Activated T-helper 9 cell treated with anti-CD3 and anti-CD28 coated beads, Interleukin-2, amount 50 U/mL, for 16 hours (primary cell): ENCODE data around the gene GPR27.

Source experiments
- DNase-seq: peaks from one replicate; pipeline ENCODE4 v3.0.0-alpha.2; 2020; ENCODE audit warnings: low read depth

Gene GPR27

DNA sequence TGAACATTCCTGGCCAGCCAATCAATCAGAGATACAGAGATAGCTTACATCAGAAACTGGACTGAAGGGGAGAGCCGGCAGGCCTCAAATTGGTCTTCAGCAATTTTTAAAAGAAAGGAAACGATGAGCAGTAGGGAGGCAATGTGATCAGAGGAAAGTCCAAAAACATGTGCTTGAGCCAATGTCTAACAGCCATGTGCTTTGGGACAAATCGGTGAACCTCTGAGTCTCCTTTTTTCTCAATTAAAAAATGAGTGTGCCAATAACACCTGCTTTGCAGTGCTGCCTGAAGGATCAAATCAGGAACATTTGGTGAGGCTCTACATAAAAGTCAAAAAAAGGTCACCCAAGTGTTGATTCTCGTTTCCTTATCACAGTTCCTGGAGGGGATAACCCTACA, 21.0 kb upstream of the GPR27 start:
- DNase-seq: no peak

DNA sequence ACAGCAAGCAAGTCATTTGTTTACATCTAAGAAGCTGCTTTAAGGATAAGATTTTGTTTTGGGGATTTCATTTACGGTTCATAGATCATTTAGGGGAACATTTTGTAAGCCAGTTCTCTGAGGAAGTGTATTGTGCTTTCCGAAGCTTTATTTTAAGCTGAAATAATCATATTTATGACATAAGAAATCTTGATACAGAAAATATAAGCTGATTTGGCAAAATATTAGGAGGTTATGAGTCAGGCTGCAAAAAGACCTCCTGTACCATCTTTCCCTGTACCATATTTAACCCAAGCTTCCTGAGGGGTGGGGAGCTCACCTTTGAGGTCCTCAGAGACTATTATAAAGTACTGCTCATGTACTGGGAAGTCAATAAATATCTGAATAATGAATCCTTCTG, 20.3 kb upstream of the GPR27 start:
- no peak for DNase-seq

DNA sequence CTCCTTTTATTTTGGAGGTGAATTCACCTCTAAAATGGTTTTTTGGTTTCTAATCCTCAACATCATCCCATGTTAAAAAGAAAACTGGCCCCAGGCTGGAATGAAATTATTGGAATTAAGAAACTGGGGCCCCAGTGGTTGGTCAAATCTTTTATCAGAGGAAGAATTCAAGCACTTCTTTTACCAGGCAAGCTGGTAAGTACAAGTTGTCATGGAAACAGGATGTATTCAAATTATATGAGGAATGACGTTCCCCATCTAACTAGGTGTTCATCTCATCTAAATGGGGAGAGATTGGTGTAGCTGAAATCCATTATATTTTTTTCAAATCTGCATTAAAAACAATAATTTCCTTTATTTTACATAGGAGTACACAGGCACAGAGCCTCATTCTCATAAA, 18.8 kb upstream of the GPR27 start:
- DNase-seq: no peak

DNA sequence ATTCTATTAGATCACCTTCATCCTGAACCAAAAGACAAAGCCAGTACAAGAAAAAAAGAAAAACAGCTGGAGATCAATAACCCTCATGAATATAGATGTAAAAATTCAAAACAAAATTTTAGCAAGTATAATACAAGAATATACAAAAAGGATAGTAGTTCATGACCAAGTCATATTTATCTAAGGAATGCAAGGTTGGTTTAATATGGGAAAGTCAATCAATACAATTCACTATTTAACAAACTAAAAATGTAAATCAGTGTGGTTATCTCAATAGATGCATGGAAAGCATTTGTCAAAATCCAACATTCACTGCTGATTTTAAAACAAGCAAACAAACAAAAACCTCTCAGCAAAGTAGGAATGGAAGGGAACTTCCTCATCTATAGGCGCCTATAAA, 11.0 kb upstream of the GPR27 start:
- no peak for DNase-seq

DNA sequence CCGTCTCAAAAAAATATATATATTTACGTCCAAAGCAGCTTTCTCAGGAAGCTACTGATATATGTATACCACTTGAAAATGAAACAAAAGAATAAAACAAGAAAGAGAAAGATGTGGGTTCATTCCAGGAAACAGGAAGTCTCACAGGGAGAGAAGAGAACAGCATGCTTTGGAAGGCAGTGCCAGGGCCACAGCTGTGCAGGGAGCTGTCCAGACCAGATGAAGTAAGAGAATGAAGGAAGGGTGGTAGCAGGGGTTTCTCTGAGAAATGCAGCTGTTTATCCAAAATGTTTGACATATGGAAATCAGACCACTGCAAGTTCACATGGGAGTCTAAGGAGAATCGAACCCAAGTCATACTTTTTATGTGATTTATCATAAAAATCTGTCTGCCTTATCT, 8.9 kb upstream of the GPR27 start:
- DNase-seq: no peak

DNA sequence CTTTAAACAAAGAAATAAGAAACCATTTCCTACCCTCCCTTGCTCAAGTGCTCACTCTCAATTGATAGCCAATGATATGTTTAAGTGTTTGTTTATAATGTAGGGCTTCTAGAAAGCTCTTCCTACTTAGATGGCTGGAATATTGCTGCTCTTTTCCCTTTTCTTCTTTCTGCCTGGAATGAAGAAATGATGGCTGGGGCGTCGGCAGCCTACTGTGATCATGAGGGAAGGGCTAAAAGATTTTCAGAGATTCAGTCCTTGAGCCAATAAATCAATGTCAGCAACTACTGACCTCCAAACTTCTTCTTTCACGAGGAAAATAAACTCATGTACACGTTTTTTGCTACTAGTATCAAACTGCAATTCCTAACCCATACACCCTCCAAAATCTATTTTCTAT, 2.1 kb upstream of the GPR27 start:
- no peak for DNase-seq

DNA sequence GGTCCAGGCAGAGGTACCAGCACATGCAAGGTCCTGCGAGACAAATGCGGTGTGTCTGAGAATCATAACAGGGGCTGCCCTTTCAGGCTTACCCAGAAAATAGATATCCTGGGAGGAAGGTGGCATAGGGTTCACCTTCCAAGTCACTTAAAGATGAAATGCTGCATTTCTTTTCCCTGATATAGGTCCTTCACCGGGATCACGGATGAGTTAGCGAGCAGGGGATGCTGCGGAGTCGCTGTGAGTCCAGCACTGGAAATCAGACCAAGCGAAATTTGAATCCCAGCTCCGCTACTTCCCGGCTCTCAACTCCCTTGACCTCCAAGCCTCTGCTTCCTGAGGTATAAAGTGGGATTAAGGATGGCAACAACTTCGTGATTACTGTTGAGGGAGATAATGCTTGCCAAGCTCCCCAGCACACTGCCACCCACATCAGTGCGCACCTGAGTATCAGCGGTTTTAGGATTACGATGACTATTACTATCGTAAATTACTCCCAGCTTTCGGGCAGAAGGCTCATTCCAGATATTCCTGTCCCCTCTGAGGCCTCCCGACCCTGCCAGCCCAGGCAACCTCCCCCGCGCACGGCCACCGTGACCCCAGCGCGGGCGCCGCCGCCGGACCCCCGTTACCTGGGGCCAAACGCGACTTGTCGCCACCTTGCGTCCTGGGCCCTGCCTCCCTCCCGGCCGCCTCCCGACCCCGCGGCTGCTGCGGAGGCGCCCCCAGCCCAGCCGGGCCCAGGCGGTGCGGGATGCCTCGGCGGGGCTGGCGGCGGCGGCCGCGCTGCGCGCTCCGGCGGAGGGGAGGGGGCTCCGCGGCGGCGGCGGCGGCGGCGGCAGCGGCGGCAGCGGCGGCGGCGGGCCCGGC, 589 bp upstream of the GPR27 start:
- no peak for DNase-seq

DNA sequence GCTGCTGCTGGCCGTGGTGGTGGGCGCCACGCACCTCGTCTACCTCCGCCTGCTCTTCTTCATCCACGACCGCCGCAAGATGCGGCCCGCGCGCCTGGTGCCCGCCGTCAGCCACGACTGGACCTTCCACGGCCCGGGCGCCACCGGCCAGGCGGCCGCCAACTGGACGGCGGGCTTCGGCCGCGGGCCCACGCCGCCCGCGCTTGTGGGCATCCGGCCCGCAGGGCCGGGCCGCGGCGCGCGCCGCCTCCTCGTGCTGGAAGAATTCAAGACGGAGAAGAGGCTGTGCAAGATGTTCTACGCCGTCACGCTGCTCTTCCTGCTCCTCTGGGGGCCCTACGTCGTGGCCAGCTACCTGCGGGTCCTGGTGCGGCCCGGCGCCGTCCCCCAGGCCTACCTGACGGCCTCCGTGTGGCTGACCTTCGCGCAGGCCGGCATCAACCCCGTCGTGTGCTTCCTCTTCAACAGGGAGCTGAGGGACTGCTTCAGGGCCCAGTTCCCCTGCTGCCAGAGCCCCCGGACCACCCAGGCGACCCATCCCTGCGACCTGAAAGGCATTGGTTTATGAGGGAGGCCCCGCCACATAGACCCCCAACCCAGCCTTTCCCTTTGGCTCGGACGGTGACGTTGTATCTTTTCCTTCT, 1.1 kb downstream of the GPR27 start:
- no peak for DNase-seq

DNA sequence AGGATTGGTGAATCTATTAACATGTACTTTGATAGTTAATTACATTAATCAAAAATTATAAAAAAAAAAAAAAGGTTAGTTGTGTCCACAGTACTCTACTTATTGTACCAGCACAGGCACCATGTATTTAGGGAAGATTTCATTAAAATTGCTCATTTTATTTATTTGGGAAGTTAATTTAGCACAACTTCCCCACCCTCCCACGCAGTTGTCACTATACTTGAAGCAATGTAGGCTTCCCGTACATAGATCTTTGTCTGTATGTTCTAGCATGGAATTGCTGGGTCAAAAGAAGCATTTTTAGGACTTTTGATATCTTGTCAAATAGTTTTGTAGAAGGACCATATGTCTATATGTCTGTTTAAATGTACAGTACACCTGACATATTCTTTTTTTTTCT, 4.4 kb downstream of the GPR27 start:
- DNase-seq: no peak

DNA sequence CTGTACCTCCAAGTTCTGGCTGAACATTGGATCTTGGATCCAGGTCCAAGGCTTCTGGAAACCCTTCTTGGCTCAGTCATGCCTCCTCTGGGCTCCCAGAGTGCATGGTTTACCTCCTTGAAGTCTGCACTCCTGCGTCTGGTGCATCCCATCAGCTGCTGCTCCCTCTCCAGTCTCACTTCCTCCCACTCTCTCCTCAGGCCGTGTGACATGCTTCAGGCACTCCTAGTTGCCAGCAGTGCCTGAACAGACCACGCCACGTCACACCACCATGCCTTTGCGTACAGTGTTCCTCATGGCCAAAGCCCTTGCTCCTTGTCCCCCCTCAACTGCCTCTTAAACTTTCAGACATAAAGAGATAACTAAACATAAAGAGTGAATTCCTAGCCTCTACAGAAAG, 5.7 kb downstream of the GPR27 start:
- DNase-seq: no peak

DNA sequence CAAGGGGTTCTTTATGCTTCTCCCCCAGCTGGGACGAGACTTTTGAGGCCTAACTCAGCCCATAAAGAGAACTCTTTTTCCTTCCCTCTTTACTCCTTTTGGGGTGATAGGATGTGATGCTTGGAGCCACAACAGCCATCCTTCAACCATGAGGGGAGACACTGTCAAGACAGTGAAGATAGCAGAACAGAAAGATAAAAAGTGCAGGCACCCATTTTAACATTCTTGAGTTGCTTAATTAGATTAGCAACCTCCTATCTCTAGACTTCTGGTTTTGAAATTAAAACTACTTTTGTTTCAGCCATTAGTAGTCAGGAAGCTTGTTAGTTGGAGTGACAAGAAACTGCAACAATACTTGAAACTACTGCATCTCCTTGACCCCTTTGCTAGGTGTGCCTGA, 6.5 kb downstream of the GPR27 start:
- DNase-seq: no peak

DNA sequence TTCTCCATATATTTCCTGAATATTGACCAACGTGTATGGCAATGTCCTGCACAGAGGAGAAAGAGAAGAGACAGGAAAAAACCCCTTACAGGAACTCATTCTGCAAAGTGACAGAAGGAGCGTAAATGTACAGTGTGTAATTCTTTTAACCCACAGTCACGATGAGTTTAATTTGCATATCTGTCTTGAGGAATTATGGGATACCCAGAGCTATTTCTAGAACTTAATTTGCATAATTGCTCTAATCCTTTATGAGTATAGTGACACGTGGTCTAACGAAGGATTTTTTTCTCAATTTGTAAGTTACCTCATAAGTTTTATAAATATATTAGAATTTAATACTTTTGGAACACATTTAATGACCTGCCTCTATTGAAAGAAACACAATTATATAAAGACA, 9.8 kb downstream of the GPR27 start:
- DNase-seq: no peak

DNA sequence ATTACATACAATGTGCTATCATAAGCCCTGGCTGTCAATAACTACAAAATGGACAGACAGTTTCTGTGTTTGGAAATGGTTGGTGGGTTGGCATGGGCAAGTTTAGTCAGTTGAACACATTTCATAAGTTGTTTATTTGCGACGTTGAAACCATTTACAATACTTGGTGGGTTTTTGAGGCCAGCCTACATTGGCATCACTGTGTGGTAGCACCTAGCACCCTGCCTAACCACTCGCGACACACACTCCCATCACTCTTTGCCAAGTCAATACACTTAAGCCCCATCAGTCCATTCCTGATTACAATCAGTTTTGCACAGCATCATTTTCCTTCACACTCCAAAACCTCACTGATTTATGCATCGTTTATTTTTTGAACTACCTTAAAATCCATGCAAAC, 17.5 kb downstream of the GPR27 start:
- no peak for DNase-seq

DNA sequence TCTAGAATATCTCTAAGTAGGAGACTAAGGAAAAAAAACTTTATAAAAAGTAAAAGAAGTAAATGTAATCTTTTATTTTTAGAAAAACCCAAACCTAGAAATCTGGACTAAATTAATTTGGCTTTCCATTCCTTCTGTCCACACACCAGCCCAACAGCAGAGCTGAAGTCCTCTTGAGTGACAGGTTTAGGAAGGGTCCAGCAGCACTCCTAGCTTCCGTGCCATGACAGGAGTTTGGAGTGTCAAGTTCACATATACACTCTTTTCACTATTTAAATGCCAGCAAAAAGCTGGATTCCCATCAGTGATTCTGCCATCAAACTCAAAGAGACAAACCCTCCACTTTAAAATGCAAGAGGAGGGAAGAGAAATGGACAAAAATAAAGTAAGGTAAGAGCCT, 18.2 kb downstream of the GPR27 start:
- DNase-seq: no peak

DNA sequence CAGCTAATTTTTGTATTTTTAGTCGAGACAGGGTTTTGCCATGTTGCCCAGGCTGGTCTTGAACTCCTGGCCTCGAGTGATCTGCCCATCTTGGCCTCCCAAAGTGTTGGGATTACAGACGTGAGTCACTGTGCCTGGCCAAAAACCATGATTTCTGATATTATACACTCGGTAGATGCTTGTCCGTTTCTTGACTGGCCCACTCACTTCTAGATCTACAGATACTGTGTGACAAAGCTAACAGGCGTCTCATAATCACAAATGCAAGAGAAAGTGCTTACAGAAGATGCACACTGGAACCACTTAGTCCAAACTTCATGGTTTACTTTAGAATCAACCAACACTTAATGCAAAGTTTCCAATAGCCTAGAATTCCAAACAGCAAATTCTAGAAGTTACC, 22.9 kb downstream of the GPR27 start:
- no peak for DNase-seq

DNA sequence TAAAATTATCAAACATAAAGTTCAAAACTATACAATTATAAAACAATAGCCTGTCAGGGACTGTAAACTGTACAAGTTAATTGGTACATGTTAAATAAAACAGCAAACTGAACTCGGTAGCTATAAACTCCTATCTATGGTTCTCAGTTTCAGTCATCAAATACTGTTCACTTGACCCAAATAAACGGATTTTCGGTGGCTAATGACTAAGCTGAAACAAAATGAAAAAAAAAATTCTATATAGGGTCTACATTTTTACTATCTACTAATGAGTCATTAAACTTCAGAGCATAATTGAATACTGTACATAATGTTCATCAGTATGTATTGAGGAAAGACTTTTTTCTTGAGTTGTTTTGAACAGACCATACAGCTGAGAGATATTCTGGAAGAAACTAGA, 24.7 kb downstream of the GPR27 start:
- no peak for DNase-seq

DNA sequence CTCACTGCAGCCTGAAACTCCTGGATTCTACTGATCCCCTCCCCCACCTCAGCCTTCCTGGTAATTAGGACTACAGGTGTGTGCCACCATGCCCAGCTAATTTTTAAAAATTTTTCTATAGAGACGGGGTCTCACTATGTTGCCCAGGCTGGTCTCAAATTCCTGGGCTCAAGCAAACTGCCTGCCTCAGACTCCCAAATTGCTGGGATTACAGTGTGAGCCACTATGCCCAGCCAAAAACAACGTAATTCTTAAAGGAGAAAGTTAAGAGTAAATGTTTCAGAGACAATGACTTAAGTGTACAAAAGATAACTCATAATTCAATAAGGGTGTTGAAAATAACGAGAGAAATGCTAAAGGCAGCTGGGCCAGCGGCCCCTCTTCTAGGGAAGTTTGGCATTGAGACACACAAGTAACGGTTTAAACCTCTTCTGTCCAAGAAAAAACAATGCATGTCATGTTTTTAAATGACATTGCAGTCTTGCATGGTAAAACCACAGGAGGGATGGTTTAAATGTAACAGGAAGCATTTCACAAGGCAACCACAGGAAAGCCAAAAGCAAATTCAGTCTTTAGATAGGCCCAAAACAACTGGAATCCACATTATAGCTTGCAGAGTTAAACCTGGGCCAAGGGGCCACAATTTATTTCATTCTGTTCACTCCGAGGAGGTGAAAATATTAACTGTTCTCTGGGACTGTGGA, 26.2 kb downstream of the GPR27 start:
- DNase-seq: no peak

DNA sequence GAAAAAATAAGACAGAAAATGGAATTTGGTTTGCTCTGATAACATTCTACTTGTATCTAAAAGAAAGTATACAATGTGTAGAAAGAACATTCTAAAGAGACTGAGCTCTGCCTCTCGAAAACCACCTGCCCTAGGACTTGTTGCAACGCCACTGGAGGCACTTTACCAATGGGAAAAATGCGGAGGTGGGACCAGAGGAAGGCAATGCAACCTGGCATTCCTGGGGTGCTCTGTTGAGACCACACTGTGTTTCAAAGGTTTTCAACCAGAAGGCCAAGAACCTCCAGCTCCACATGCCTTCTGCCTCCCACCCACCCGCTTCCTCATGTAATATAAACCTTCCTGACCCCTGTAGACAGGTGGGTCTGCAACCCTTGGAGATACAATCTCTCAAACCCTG, 26.8 kb downstream of the GPR27 start:
- no peak for DNase-seq

DNA sequence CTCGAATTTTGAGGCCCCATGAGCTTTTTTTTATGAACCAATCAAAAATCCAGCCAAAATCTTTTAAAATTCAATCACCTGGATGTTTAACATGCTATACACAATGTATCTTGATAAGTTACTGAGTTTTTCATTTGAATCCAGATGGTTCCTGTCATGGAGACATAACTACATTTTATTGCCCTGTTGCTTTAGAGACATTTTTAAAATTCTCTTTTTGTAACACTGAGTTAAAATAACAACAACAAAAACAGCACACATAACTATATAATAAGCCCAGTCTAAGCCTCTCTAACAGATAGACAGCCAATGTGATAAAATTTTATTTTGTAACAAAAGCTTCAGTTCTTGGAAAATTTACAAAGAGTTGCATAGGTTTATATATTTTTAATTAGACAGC, 29.5 kb downstream of the GPR27 start:
- no peak for DNase-seq

DNA sequence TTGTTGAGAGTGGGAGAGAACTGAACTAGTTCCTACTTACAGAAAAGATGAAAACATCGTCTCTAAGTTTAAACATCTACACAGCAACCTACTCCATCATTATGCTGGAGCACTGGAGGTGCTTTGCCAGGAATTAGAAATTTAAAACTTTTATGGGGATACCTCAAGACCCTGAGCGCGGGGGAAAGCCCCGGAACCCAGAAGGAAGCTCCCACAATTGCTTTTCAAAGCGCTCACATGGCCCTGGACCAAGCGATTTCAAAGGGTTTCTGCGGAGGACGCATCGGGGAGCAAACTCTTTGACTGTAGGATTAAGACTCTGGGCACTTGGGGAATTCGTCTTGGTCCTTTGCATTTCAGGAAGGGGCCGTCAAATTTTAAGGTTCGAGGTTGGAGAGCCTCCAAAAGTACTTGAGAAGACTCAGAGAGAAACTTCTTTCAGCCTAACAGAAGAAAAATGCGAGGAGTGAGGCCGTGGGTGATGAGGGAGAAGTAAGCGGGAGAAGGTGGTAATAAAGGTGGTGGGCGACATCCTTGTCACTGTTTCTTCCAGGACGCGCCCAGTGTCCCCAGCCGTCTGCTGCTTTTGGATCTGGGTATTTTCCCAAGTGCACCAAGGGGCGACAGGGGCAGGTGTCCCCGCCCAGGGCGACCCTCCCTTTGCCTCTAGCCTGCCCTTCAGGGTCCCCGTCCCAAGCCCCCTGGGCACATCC, 30.7 kb downstream of the GPR27 start:
- DNase-seq: no peak

DNA sequence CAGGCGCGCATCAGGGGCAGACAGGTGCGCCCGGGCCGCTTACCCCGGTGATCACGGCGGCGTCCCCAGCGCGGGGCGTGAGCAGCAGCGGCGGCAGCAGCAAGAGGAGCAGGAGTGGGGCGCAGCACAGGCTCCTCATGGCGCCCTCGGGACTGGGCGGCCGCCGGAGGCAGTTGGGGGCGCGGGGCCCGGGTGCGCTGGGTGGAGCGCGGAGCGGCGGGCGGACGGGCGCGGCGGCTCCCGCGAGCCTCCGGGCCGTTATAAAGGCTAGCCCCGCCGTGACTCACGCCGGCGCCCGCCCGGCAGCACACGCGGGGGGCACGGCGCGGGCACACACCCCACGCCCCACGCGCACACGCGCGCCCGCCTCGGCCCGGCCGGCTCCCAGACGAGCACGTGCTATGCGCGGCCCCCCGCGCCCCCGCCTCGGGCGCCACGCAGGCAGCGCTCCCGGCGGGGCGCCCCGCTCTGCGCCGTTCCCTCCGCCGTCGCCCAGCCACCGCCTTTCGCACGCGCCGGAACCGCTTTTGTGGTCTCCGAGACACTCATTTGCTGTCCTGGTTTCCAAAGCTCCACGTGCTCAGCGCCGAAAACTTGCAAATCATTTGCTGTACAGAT, 31.4 kb downstream of the GPR27 start, which contains the start of gene PROK2:
PROK2 (minus strand) TSS at position 235 of the 618 bp plus-strand sequence; CDS start at position 139, 96 bp downstream.
- peak; percentile 17 for DNase-seq
